Gastroesophageal sphincter (tissue), 3 donors: ENCODE results near the gene NAALAD2.

Experiments used
- EP300 ChIP-seq: sonication (generic); formaldehyde crosslinking; IDR thresholded peaks from one replicate; pipeline ENCODE4 v1.6.1; 2017; ENCODE audit warnings: antibody characterized with exemption, mild to moderate bottlenecking
- POLR2A ChIP-seq, 2 donors: fragments of 450-650 bp; IDR thresholded peaks; one replicate each; pipeline ENCODE4 v1.6.1; 2017; ENCODE audit warnings: antibody characterized with exemption in 2 of 2, mild to moderate bottlenecking in 2 of 2, moderate library complexity in 1 of 2
- POLR2AphosphoS5 ChIP-seq: sonication (generic); formaldehyde crosslinking; IDR thresholded peaks from one replicate; pipeline ENCODE4 v1.6.1; 2017; ENCODE audit warnings: antibody characterized with exemption
- TF ChIP-seq, protein P1 (sequence below), 4 experiments: fragments of 200-600 bp in 2 of 4; fragments of 450-650 bp in 2 of 4; sonication (generic) in 1 of 4; IDR thresholded peaks; one replicate each; pipeline ENCODE4 v1.5.1; 2017 to 2019; ENCODE audit warnings: antibody characterized with exemption in 4 of 4, mild to moderate bottlenecking in 2 of 4, moderate library complexity in 2 of 4

DNA sequence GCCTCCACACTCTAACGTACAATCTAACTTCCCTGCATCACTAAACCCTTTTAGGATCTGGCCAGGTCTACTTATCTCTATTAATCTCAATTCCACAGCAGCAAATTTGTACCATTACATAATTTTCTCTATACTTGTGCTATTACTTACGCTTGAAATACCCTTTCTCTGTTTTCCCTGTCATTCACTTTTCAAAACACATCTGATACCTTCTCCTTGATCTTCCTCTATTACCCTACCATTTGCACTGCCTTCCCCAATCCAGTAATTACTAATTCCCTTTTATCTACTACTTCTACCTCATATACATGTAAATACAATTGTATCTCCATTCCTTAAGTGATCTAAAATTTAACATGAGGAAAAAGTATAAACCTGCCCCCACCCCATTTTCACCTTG lies 74.4 kb downstream of the NAALAD2 start:
- TF ChIP-seq POLR2AphosphoS5 (no peak), POLR2A (IDR thresholded peaks at IDR 0.05) (no peak), EP300 (no peak)
- TF ChIP-seq, protein P1, sequence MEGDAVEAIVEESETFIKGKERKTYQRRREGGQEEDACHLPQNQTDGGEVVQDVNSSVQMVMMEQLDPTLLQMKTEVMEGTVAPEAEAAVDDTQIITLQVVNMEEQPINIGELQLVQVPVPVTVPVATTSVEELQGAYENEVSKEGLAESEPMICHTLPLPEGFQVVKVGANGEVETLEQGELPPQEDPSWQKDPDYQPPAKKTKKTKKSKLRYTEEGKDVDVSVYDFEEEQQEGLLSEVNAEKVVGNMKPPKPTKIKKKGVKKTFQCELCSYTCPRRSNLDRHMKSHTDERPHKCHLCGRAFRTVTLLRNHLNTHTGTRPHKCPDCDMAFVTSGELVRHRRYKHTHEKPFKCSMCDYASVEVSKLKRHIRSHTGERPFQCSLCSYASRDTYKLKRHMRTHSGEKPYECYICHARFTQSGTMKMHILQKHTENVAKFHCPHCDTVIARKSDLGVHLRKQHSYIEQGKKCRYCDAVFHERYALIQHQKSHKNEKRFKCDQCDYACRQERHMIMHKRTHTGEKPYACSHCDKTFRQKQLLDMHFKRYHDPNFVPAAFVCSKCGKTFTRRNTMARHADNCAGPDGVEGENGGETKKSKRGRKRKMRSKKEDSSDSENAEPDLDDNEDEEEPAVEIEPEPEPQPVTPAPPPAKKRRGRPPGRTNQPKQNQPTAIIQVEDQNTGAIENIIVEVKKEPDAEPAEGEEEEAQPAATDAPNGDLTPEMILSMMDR (IDR thresholded peaks at IDR 0.05): no peak
